ENCODE measurements around the gene LGALS1. TPM values are rescaled to one million over a fixed set of nuclear protein-coding genes. Genes with fewer than 3 reads are reported as not detected.

Gene LGALS1
- total RNA-seq, 4 donors from 2014 or later = 110 to 347 (median 232) TPM

DNA sequence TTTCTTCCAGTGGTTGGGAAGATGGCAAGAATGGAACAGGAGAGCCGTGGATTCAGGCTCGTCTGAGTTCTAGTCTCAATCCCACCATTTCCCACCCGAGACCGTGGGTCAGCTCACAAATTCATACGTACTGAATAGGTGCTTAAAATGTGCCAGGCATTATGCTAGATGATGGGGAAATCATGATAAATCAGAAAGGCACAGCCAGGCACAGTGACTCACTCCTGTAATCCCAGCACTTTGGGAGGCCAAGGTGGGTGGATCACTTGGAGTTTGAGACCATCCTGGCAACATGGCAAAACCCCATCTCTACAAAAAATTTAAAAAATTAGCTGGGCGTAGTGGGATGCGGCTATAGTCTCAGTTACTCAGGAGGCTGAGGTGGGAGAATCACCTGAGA lies 28.5 kb downstream of the LGALS1 start:
- no peak for DNase-seq (ENCODE audit: low spot score in 2 of 2)
- intact Hi-C loops (cut with DNase I; ENCODE audit: low total_unique reads) = no loop called here
- no peak overlapping the region for H3K4me3 ChIP-seq (ENCODE audit: low read depth, poor library complexity, severe bottlenecking)
- WGBS, 2 donors = 80 to 83% methylated on average over 7 of the region's 7 CpGs
- no peak for TF ChIP-seq POLR2A (IDR thresholded peaks at IDR 0.05)
- TF ChIP-seq, protein P1, sequence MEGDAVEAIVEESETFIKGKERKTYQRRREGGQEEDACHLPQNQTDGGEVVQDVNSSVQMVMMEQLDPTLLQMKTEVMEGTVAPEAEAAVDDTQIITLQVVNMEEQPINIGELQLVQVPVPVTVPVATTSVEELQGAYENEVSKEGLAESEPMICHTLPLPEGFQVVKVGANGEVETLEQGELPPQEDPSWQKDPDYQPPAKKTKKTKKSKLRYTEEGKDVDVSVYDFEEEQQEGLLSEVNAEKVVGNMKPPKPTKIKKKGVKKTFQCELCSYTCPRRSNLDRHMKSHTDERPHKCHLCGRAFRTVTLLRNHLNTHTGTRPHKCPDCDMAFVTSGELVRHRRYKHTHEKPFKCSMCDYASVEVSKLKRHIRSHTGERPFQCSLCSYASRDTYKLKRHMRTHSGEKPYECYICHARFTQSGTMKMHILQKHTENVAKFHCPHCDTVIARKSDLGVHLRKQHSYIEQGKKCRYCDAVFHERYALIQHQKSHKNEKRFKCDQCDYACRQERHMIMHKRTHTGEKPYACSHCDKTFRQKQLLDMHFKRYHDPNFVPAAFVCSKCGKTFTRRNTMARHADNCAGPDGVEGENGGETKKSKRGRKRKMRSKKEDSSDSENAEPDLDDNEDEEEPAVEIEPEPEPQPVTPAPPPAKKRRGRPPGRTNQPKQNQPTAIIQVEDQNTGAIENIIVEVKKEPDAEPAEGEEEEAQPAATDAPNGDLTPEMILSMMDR (IDR thresholded peaks at IDR 0.05) = no peak

DNA sequence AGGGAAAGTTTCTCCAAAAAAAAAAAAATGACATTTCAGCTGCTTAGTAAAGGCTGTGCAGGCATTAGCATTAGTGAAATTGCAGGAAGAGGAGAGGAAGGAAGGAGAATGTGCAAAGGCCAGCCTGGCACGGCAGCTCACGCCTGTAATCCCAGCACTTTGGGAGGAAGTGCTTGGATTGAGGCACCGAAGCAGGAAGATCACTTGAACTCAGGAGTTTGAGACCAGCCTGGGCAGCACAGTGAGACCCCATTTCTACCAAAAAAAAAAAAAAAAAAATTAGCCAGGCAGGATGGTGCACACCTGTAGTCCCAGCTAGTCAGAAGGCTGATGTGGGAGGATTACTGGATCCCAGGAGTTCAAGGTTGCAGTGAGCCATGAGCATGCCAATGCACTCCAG lies 29.2 kb downstream of the LGALS1 start:
- no peak overlapping the region for H3K4me3 ChIP-seq (ENCODE audit: low read depth, poor library complexity, severe bottlenecking)
- DNase-seq (ENCODE audit: low spot score in 2 of 2) = no peak
- TF ChIP-seq, protein P1 (IDR thresholded peaks at IDR 0.05) = no peak
- TF ChIP-seq POLR2A (IDR thresholded peaks at IDR 0.05) = no peak
- intact Hi-C loops (cut with DNase I; ENCODE audit: low total_unique reads) = no loop called here
- WGBS, 2 donors = 80 to 82% methylated on average over 3 of the region's 3 CpGs

DNA sequence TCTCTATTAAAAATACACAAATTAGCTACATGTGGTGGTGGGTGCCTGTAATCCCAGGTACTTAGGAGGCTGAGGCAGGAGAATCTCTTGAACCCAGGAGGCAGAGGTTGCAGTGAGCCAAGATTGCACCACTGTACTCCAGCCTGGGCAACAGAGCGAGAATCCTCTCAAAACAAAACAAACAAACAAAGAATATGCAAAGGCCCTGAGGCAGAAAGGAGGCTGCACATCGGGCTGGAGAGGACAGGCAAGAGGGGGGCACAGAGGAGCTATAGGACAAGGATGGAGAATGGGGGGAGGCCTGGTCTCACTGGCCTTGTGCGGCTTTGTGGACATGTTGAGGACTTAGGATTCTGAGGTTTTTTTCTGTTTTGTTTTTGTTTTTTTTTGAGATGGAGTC lies 29.8 kb downstream of the LGALS1 start:
- intact Hi-C loops (cut with DNase I; ENCODE audit: low total_unique reads) = no loop called here
- 90 to 94% methylated on average over 3 of the region's 3 CpGs for WGBS, 2 donors
- no peak overlapping the region for H3K4me3 ChIP-seq (ENCODE audit: low read depth, poor library complexity, severe bottlenecking)
- TF ChIP-seq POLR2A (IDR thresholded peaks at IDR 0.05) = no peak
- TF ChIP-seq, protein P1 (IDR thresholded peaks at IDR 0.05) = no peak
- no peak for DNase-seq (ENCODE audit: low spot score in 2 of 2)

DNA sequence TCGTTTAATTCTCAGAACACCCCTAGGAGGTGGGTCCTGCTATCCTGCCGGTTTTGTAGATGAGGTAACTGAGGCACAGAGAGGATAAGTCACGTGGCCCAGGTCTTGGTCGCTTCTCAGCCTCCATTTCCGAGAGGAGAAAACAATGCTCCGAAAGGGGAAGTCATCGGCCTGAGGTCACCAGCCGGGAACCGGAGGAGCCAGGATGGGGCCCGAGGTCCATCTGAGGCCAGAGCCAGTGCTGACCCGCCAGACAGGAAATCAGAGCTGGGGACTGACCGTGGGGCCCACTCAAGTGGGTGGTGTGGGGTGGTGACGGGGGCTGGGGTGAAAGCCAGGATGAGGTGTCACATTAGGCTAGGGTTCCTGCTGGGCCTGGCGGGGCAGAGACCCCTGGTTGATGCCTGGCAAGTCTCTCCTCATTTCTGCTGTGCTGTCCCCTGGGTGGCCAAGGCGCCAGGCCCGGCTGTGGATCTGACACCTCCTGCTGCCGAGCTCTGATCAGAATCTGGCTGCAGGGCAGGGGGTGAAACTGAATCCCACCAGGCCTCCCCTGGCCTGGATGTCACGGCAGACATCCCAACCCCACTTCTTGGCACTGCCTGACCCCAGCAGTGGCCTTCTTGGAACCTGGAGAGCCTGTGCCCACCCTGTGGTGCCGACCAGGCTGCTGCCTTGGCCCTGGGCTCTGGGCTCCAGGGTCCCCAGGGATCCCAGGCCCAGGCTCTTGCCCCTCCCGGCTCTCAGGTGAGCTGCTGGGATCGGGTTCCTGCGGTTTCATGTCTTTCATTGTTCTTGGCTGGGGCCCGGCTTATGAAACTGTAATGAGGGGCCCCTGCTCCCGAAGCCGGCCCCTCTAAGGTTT lies 33.4 kb downstream of the LGALS1 start:
- TF ChIP-seq, protein P1 (IDR thresholded peaks at IDR 0.05) = no peak
- no peak for TF ChIP-seq POLR2A (IDR thresholded peaks at IDR 0.05)
- WGBS, 2 donors = 81 to 87% methylated on average over 19 to 21 of the region's 25 CpGs
- no peak for DNase-seq (ENCODE audit: low spot score in 2 of 2)
- intact Hi-C loops (cut with DNase I; ENCODE audit: low total_unique reads) = no loop called here
- H3K4me3 ChIP-seq (ENCODE audit: low read depth, poor library complexity, severe bottlenecking) = no peak overlapping the region

DNA sequence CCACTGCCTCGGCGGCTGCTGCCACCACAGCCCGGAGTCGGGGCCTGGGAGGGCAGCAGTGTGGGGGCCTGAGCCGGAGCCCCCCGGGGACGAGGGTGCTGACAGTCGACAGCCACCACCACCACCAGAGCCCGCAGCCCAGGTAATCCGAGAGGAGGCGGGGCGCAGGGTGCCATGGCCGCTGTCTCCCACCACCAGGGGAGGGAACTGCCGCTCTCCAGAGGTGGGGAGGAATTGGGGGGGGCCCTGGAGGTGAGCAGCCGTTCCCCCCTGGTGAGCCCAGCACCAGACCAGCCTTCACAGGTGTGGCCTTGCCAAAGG lies 34.0 kb downstream of the LGALS1 start:
- no peak for TF ChIP-seq POLR2A (IDR thresholded peaks at IDR 0.05)
- TF ChIP-seq, protein P1 (IDR thresholded peaks at IDR 0.05) = no peak

DNA sequence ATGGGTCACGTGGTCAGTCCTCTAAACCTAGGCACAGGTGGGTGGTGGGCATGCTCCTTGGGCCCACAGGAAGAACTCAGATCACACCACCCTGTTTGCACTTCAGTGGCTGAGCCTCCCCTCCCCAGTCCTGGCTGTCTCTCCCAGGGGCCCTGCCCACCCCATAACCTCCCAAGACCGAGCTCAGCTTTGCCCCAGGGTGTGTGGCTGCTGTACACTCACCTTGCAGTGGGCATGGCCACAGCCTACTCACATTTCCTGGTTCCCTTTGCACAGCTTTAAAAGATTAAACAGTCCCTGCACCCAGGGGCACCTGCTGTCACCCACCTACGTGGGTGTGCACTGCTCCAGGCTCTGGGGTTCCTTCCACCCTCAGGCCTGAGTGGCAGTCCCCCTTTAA lies 35.2 kb downstream of the LGALS1 start:
- no peak overlapping the region for H3K4me3 ChIP-seq (ENCODE audit: low read depth, poor library complexity, severe bottlenecking)
- intact Hi-C loops (cut with DNase I; ENCODE audit: low total_unique reads) = no loop called here
- 80 to 83% methylated on average over 3 of the region's 3 CpGs for WGBS, 2 donors
- no peak for TF ChIP-seq POLR2A (IDR thresholded peaks at IDR 0.05)
- DNase-seq (ENCODE audit: low spot score in 2 of 2) = no peak

More for the DNA sequence above, 34.0 kb downstream of the LGALS1 start:
- no peak for DNase-seq (ENCODE audit: low spot score in 2 of 2)
- no peak overlapping the region for H3K4me3 ChIP-seq (ENCODE audit: low read depth, poor library complexity, severe bottlenecking)
- intact Hi-C loops (cut with DNase I; ENCODE audit: low total_unique reads) = no loop called here
- 89 to 98% methylated on average over 6 to 7 of the region's 15 CpGs for WGBS, 2 donors

All from lower leg skin (tissue), 4 donors.